GM21576 (cell line): ENCODE results near the gene SNX25.
"Not testable (repeated sequence)": the region's sequence is repeated elsewhere in the genome, so short reads cannot be mapped to it uniquely, and the experiment has no call there.

Source experiments
- ATAC-seq: cut with Tn5 transposase; IDR thresholded peaks from one replicate; pipeline ENCODE4 v1.9.1; 2021; ENCODE audit warnings: mild to moderate bottlenecking, moderate library complexity; ENCODE audit not compliant: unreplicated experiment

The SNX25 gene

DNA sequence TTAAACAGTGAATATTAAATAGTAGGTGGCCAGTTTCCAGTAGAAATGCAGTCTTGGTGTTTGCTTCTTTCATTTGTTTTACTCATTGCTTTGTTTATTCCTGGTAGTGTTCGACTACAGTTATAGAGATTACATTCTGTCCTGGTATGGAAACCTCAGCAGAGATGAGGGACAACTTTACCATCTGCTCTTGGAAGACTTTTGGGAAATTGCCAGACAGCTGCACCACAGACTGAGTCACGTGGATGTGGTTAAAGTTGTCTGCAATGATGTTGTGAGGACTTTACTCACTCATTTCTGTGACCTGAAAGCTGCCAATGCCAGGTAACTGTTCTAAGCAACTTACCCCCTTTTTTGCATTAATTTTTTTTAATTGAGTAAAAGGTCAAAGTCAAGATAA lies 49.3 kb downstream of the SNX25 start:
- not testable (repeated sequence) for ATAC-seq

DNA sequence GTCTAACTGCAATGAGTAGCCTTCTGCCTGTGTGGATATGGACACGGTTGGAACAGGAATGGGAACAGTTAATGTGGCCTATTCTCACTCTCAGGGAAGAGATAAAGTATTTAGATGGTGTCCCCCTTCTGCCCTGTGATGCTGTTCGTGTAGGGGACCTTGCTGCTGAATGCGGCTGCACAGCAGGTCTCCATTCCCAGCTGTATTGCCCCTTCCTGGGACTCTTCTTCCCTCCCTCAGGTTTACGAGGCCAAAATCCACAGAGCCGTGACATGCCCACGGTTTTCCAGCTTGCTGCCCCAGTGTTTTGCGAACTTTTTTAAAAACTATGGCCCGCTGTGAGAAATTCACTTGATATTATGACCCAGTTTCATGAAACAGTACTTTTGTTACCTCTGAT lies 50.3 kb downstream of the SNX25 start:
- ATAC-seq = no peak

DNA sequence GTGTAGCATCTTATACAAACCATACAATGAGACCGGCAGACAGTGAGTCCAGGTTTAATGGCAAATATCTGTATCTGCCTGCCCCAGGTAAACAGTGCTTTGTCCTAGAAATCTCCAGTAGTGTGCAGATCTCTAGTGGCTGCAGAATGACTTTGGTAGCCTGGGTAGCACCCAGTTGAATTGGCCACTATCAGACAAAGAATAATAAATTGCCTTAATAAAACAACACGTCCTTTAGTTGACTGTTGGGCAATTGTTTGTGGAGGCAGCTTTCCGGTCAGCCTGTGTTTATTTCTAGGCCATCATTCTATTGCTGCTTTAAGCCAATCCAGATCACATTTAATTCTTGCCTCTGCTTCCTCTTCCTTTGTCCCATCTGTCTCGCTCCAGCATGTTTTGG lies 52.5 kb downstream of the SNX25 start:
- ATAC-seq = no peak

DNA sequence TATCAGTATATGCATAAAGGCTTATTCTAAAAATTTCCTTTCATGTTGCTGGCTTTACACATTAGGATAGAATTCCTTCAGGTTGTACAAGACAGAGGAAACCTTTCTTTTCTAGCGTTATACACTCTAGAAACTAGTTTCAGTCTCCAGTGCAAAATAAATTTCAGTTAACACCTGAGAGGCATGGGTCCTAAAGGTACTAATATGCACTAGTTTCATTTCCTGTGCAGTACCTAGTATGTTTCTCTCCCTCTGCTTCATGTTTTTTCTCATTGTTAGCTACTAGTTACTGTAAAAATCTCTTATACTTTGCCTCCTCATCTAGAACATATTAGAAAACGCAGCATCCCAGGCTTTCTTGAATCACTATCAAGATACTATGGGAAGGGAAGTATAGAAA lies 54.0 kb downstream of the SNX25 start:
- ATAC-seq = peak; percentile 75

DNA sequence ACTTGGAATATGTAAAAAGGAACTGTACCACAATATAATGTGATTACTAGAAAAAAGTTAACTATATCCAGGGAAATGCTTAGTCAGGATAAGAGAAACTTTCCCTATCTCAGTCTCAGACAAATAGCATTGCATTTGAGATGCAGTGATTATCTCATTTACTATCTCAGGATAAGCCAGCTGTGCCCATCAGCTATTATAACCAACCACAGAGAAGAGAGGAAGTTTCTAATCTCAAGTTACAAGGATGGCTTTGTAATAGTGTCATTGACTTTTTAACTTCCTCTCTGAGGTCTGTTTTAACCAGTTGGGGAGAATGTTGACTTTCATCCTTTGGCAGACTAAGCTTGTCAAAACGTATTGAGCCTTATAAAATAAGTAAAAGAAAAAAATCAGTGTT lies 56.5 kb downstream of the SNX25 start:
- peak; percentile 66 for ATAC-seq

DNA sequence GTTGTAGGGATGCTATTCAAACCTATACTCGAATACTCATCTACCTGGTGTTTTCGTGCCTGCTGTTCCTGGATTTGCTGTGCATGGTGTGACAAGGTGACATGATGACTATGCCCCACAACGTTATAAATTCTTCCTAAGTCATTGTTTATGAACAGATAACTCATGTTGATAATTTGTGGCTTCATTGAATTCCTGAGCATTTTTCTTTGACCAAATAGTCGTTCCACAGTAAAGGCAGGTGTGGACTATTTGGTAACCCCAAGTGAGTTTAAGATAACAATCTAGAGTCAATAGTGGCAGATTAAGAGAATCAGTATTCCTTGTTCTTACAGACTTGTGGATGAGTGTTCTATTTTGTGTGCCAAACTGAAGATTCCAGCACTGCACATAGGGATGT lies 59.9 kb downstream of the SNX25 start:
- ATAC-seq = no peak

DNA sequence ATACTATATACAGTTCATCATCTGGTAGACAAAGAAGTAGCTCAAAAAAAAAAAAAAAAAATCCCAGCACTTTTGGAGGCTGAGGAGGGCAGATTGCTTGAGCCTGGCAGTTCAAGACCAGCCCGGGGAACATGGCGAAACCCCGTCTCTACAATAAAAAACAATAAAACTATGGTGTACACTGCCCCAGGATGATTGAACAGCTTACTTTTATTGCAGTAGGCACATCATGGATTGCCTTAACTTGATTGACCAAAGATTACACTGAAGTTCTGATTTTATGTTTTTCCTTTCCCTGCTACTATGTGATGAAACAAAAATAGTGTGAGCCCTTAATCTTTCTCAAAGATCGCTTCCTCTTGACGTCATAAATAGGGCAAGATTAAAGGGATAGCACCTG lies 60.6 kb downstream of the SNX25 start:
- ATAC-seq = no peak

DNA sequence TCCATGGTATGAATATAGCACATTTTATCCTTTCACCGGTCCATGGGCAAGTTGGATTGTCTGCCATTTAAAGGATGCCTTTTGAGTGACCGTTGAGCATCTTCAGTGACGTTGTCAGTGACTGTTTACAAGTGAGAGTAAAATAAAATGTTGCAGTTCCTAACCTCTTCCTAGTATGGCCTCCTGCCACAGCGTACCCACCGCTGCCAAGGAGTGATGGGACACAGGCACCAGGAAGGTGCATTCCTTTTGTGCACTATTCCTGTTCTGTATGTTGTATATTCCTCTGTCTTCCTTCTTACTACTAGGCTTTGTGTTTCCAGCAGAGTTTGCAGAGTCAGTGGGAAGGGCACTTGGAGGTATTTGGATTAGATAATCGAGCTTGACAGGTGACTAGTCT lies 61.5 kb downstream of the SNX25 start:
- no peak for ATAC-seq

DNA sequence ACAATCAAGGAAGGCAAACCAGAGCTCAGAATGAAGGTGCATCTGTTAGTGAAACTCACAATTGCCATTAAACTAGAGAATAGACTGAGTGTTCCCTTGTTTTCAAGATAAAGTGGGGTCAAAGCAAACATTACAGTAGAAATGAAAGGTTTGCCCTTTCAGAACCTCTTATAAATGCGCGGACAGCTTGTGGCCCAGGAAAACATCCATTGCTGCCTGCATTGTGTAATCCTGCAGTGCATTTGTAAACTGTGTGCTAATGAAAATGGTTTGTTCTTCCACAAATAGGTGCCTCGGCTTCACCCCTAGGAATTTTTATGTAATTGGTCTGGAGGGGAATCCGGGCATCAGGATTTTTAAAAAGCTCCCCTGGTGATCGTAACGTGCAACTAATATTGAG lies 62.8 kb downstream of the SNX25 start:
- ATAC-seq = no peak

DNA sequence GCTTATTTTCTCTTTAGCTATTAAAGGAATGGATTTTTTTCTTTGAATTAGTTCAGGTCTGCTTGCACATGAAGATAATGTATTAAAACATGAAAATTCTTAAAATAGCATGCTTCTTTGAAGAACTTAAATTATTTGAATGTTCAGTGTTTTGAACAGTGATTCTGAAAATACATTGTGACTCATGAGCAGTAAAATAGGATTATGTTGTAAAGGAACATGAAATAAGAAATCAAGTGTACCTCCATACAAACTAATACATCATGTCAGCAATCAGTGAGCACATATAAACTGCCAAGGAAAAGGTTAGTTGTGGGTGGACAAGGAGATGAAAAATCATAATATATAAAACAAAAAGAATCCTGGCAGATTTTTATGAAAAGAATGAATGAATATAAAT lies 66.1 kb downstream of the SNX25 start:
- no peak for ATAC-seq

DNA sequence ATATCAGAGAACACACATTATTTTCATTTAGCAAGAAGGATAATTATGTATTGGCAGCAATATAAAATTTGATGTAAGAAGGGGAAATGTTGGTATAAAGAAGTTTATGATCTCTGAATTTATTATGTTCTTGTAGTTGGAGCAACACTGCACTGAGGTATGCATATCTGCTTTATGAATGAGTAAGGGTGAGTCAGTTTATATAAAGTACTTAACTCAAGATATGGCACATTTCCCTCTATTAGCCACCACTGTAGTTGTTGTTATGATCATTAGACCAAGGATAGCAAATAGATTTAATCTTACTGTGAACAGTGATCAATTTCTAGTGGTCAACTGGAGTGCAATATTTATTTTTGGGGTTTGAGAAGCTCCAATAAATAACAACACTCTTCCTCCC lies 66.6 kb downstream of the SNX25 start:
- ATAC-seq = no peak

DNA sequence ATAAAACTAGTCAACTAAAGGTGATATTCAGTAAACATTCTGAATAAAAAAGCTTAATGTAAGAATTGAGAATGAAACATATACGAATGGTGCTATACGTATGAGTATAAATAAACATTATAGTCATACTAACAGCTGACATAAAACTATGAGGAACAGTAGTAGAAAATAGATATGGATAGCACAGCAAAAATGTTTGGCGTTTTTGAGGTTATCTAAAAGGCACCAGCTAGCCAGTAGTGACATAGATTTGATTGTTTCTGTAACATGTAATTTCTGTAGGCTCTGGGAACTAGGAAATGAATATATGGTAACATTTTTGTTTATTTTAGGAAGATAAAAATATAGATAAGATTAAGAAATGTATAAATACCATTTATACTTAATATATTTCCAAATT lies 69.3 kb downstream of the SNX25 start:
- ATAC-seq = no peak

DNA sequence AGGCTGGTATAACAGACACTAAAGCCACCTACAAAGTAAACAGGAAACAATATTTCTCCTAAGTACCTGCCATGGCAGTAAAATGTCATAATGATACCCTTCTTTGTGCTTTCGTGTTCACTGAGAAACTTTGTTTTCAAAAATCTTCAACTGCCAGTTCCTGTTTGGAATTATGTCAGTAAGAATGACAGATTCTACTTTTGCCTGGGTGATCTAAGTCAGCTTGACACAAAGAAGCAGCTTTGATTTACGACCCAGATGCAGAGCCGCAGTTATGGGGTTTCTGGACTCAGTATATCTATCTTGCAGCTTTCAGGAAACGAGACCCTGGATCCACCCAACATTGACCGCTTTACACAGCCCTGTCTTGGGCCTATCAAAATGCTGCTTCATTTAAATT lies 71.2 kb downstream of the SNX25 start:
- ATAC-seq = no peak

DNA sequence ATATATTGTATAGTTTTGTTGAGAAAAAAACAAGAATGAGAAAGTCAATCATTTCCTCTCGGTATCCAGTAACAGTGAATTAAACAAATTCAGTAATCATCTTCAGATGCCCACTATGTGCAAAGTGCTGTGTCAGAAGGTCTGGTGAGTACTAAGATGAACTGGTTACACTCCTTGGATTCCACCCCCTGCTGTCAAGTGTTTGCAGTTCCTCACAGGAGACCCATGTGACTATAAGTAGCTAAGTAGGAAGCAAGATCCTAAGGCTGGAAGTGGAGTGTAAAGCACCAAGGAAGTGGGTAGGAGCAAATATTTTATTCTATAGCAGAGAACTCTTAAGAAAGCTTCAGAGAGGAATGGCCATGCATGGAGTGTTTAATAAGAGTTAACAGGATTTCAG lies 73.6 kb downstream of the SNX25 start:
- ATAC-seq = no peak

DNA sequence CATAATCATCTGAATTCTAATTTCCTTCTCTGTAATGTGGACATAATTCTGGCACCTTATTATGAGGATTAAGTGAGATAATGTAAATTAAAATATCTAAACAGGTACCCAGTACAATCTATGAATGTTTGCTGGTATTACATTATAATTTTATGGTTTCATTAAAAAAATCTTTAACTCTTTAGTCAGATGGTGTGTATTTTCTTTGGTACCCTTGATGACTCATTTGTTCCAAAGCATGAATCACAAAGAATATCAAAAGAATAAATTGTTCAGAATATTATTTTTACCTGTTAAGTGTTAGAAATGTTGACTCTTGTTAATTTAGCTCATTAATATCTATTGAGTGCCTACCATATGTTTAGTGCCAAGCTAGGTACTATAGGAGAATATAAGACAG lies 74.3 kb downstream of the SNX25 start:
- no peak for ATAC-seq

DNA sequence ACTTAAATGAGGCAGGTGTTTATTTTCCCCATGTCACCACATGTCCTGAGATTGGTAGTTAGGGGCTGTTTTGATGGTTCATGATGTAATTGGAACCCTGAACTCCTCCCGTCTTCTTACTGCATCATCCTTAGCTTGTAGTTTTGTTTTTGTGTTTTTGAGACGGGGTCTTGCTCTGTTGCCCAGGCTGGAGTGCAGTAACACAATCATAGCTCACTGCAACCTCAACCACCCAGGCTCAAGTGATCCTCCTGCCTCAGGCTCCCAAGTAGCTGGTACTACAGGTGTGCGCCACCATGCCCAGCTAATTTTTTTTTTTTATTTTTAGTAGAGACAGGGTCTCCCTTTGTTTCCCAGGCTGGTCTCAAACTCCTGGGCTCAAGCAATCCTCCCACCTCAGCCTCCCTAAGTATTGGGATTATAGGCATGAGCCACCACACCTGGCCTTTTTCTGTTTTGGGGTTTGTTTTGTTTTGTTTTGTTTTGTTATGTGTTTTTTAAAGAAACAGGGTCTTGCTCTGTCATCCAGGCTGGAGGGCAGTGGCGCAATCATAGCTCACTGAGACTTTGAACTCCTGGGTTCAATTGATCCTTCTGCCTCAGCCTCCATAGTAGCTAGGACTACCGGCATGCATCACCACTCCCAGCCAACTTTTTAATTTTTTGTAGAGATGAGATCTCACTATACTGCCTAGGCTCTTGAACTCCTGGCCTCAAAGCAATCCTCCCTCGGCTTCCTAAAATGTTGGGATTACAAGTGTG lies 76.4 kb downstream of the SNX25 start:
- no peak for ATAC-seq

DNA sequence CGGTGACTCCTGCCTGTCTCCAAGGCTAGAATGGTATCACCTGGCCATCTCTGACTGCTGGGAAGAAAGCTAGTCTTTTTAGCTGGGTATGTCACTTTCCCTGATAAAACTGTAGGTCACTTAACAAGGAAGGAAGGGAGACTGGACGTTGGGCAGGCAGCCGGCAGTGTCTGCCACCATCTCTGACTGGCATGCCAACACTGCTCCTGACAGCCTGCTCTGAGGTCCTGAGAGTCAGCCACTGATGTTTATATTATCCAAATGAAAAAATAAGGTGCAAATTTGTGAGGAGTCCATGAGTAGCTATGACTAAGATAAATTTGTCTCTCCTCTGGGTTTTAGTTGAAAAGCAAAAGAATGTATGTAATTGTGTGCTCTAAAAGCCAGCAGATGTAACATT lies 77.2 kb downstream of the SNX25 start:
- ATAC-seq = no peak

DNA sequence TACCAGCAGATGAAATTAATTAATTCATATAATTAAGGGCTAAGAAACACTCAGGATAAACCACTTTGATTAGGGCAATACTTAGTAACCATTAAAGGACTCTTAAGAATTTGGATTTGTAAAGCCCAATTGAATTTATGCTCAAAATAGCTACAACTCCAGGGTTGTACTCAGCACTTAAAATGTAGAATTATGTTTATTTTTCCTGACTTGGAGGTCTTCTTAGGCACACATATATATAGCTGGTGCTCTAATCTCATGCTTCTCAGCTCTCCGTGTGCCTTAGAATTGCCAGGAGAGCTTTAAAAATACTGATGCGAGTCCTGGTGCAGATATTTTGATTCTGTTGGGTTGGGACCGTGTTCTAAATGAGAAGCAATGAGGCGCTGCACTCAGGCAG lies 77.6 kb downstream of the SNX25 start:
- ATAC-seq = no peak

DNA sequence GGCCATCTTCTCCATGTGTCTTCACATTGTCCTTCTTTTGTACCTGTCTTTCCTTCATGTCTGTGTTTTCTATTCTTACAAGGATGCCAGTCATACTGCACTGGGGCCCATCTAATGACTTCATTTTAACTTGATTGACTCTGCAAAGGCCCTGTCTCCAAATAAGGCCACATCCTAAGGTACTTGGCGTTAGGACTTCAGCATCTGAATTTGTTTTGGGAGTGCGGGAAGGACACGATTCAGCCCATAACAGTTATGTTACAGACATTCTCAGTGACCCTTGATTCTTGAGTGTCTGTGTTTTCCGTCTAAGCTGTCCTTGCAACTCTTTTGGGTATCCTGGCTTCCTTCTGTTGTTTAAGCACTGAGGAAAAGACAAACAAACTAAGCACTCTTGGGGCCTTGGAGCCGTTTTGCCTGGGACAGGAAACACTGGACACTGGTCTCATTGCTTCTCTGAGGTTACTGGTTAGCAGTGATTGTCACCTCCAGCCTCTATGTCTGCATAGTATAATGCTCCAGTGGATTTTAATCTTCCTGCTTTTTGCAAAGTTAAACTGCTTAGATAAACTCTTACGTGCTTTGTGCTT lies 80.7 kb downstream of the SNX25 start:
- no peak for ATAC-seq

DNA sequence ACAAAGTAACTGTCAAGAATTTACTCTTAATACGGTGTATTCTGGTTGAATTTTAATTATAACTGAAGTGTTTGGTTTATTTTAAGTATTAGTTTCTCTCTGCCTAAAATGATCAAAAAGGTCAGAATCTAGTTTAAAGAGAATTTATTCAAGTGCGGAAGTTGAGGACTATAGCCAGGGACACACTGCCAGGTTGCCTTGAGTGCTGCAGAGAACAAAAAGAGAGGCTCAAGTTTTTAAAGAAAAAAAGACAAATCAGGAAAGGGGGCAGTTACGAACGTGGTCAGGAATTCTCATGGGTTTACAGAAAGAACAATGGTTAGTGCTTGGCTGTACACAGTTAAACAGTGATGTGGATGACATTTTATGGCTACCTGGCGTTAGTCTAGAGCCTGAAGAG lies 81.3 kb downstream of the SNX25 start:
- no peak for ATAC-seq

DNA sequence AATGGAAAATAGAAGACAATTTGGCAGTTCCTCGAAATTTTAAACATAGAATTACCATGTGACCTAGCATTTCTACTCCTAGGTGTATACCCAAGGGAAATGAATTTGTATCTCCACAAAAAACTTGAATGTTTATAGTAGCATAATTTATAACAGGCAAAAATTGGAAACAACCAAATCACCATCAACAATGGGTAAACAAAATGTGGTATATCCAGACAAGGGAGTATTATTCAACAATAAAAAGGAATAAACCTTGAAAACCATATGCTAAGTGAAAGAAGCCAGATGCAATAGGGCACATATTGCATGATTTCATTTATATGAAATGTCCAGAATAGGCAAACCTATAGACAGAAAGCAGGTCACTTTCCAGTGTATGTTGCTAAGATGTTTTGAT lies 83.8 kb downstream of the SNX25 start:
- no peak for ATAC-seq

DNA sequence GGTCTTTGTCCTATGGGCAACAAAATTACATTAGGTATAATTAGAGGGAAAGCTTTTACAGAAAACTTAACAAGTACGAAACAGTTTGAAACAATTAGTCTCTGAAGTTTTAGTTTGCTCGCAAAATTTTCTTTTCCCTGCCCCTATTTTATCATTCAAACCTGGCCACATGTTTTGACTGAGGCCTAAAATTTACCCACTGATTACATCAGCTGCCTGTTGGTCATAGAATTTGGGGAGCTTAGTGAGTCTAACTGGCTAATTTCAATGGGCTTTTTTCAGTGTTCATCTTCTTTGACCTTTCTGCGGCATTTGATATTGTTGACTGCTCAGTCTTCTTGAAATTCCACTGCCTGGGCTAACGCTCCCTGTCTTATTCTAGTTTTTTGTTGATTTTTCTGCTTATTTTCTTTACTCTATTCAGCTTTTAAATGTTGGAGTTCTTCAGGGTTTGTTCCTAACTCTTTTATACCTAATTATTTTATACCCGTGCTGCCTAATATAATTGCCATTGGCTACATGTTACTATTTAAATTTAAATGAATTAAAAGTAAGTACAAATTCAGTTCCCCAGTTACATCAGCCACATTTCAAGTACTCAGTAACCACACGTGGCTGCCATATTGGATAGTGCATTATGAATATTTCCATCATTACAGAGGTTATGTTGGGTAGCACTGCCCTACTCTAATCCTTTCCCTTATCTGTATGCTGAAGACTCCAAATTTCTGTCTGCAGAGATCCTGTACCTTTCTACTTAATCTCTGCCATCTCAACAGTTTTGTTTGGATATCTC lies 87.5 kb downstream of the SNX25 start:
- no peak for ATAC-seq
